Uterus (tissue), 4 donors: ENCODE data around the gene PFKFB3. TPM values are rescaled to one million over a fixed set of nuclear protein-coding genes. Genes with fewer than 3 reads are reported as not detected.
"Not testable (repeated sequence)": the region's sequence is repeated elsewhere in the genome, so short reads cannot be mapped to it uniquely, and the experiment has no call there.

Experiments used
- DNase-seq, 2 donors: peaks; one replicate each; pipeline ENCODE4 v3.0.0-alpha.2; 2019 to 2020
- H3K27ac ChIP-seq, 2 donors: fragments of 200-600 bp; sonication (generic); 1 replicate in 1 of 2; 2 replicates in 1 of 2; pipeline ENCODE4 v1.5.1; 2016 to 2018
- H3K27me3 ChIP-seq, 2 donors: fragments of 200-600 bp; sonication (generic); one replicate each; pipeline ENCODE4 v1.5.1; 2018 to 2019; ENCODE audit warnings: control low read depth in 1 of 2
- H3K36me3 ChIP-seq, 2 donors: fragments of 200-600 bp; sonication (generic); one replicate each; pipeline ENCODE4 v1.5.1; 2019; ENCODE audit warnings: control low read depth in 1 of 2
- H3K4me1 ChIP-seq, 2 donors: fragments of 200-600 bp; sonication (generic); one replicate each; pipeline ENCODE4 v1.5.1; 2018 to 2019; ENCODE audit warnings: control low read depth in 1 of 2
- H3K4me3 ChIP-seq, 2 donors: fragments of 200-600 bp; sonication (generic); 1 replicate in 1 of 2; 2 replicates in 1 of 2; pipeline ENCODE4 v1.5.1; 2018 to 2019; ENCODE audit warnings: mild to moderate bottlenecking in 1 of 2
- H3K9me3 ChIP-seq, 2 donors: fragments of 200-600 bp; sonication (generic); one replicate each; pipeline ENCODE4 v1.5.1; 2019; ENCODE audit warnings: control low read depth in 1 of 2
- POLR2A ChIP-seq, 2 donors: fragments of 450-650 bp; IDR thresholded peaks; one replicate each; pipeline ENCODE4 v1.6.1; 2016; ENCODE audit warnings: antibody characterized with exemption in 2 of 2, mild to moderate bottlenecking in 1 of 2, moderate library complexity in 1 of 2
- intact Hi-C: fragments of 100-400 bp; cut with DNase I; formaldehyde crosslinking; loops from one replicate; pipeline ENCODE4 v1.15.1; 2023; ENCODE audit warnings: low total_unique reads
- total RNA-seq, 4 donors: library from RNA; depleted of rRNA in 3 of 4; stranded (reverse); fragments of >200 nt in 3 of 4; gene quantifications; one replicate each; pipeline versions ENCODE4 v1.1.0 to v1.2.4, GENCODE V29; 2014 to 2023
- TF ChIP-seq, protein P1 (sequence below), 4 experiments: fragments of 200-600 bp in 2 of 4; fragments of 450-650 bp in 2 of 4; sonication (generic) in 2 of 4; IDR thresholded peaks; one replicate each; pipeline ENCODE4 v1.5.1; 2016 to 2019; ENCODE audit warnings: antibody characterized with exemption in 4 of 4, mild to moderate bottlenecking in 2 of 4, moderate library complexity in 1 of 4
- donor health status: DM: yes; HTN: yes; CAD: no.

PFKFB3 gene
- total RNA-seq, 4 donors from 2014 or later: 7.4 to 54.5 (median 14.7) TPM

DNA sequence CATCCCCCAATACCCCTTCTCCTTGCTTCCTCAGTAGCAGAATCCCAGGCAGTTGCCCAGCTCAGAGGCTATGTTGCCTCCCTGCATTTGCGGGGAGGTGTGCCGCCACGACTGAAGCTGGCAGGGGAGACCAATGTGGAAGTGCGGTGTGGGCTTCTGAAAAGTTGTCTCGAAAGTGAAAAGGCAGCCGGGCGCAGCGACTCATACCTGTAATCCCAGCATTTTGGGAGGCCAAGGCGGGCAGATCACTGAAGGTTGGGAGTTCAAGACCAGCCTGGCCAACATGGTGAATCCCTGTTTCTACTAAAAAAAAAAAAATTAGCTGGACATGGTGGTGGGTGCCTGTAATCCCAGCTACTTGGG lies 15.9 kb upstream of the PFKFB3 start:
- no peak for DNase-seq
- Histone ChIP-seq H3K9me3 (no peaks in the 10 kb centered on the region), H3K36me3 (no peaks in the 10 kb centered on the region), H3K4me3 (no peak overlapping the region), H3K4me1 (peaks cover 0 to 6% of the 10 kb centered on the region in 2 donors), H3K27me3 (no peaks in the 10 kb centered on the region), H3K27ac (no peak overlapping the region)
- no peak for TF ChIP-seq POLR2A (IDR thresholded peaks at IDR 0.05)
- TF ChIP-seq, protein P1, sequence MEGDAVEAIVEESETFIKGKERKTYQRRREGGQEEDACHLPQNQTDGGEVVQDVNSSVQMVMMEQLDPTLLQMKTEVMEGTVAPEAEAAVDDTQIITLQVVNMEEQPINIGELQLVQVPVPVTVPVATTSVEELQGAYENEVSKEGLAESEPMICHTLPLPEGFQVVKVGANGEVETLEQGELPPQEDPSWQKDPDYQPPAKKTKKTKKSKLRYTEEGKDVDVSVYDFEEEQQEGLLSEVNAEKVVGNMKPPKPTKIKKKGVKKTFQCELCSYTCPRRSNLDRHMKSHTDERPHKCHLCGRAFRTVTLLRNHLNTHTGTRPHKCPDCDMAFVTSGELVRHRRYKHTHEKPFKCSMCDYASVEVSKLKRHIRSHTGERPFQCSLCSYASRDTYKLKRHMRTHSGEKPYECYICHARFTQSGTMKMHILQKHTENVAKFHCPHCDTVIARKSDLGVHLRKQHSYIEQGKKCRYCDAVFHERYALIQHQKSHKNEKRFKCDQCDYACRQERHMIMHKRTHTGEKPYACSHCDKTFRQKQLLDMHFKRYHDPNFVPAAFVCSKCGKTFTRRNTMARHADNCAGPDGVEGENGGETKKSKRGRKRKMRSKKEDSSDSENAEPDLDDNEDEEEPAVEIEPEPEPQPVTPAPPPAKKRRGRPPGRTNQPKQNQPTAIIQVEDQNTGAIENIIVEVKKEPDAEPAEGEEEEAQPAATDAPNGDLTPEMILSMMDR (IDR thresholded peaks at IDR 0.05): no peak
- intact Hi-C loops: no loop called here

DNA sequence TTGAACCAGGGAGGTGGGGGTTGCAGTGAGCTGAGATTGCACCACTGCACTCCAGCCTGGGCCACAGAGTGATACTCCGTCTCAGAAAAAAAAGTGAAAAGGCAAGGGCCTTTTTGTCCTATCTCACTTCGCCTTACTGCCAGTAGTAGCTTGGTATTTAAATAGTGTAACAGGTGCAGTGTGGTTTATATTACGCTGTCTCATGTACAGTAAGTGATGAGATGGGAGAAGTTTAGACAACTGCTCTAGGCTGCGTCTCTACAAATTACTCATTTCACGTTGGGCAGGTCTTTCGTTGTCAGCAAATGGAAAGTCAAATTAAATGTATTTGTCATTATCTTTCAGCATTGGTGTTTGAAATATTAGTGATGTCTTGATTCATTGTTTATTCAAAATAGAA lies 15.5 kb upstream of the PFKFB3 start:
- TF ChIP-seq, protein P1 (IDR thresholded peaks at IDR 0.05): no peak
- intact Hi-C loops: no loop called here

GRCh38 chr10:6190033-6190432 lies 12.7 kb upstream of the PFKFB3 start:
- H3K4me1 ChIP-seq, H3K36me3 ChIP-seq, H3K27me3 ChIP-seq, H3K9me3 ChIP-seq, DNase-seq, H3K27ac ChIP-seq, H3K4me3 ChIP-seq, intact Hi-C loops: not testable (repeated sequence)

More for the DNA sequence above, 15.5 kb upstream of the PFKFB3 start:
- H3K36me3 ChIP-seq: no peaks in the 10 kb centered on the region
- no peaks in the 10 kb centered on the region for H3K9me3 ChIP-seq
- H3K27me3 ChIP-seq: no peaks in the 10 kb centered on the region
- H3K4me1 ChIP-seq: peaks cover 0 to 4% of the 10 kb centered on the region in 2 donors
- H3K4me3 ChIP-seq: no peak overlapping the region
- DNase-seq: no peak
- H3K27ac ChIP-seq: no peak overlapping the region

DNA sequence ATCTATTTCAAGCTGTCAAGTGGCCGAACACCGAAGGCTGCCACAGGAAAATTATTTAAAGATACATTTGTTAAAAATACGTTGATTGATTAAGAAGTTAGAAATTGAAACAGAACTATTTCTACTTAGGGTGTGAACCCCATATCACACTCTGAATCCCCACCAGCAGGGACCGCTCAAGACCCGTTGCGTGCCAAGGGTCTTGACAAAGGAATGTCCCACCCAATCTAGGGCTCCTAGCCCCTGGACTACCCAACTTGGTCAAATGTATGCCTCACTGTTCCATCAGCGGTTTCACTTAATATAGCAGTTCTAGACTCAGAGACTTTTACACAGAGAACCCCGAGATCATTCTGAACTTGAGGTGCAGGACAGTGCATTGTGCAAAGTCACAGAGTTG lies 11.6 kb upstream of the PFKFB3 start:
- Histone ChIP-seq H3K4me3 (no peak overlapping the region), H3K27ac (peak overlapping the region; percentile 58 to 75), H3K27me3 (no peaks in the 10 kb centered on the region), H3K4me1 (peaks cover 0 to 4% of the 10 kb centered on the region in 2 donors), H3K9me3 (no peaks in the 10 kb centered on the region), H3K36me3 (no peaks in the 10 kb centered on the region)
- DNase-seq: no peak
- intact Hi-C loops: no loop called here
- no peak for TF ChIP-seq POLR2A (IDR thresholded peaks at IDR 0.05)
- TF ChIP-seq, protein P1 (IDR thresholded peaks at IDR 0.05): no peak

DNA sequence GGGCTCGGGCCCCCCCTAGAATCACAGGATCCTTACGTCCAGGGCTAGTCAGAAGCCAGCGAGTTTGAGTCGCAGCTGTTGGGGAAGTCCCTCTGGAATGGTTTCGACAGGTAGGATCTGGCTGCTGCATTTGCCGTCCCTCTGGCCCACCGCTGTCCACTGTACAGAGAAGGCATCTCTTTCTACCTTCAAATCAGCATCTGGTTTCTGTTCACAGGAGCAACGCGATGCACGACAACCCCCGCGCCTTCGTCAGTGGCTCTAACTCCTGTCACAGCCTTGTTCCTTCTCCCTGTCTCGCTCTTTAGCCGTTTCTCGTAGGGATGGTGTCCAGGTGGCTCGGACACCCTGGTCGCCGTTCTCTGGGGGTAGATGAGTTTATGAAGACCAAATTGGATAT lies 11.2 kb upstream of the PFKFB3 start:
- Histone ChIP-seq H3K27ac (peak overlapping the region; percentile 58 to 75), H3K36me3 (no peaks in the 10 kb centered on the region), H3K4me1 (peaks cover 0 to 4% of the 10 kb centered on the region in 2 donors), H3K4me3 (no peak overlapping the region), H3K27me3 (no peaks in the 10 kb centered on the region), H3K9me3 (no peaks in the 10 kb centered on the region)
- no peak for DNase-seq
- no peak for TF ChIP-seq POLR2A (IDR thresholded peaks at IDR 0.05)
- TF ChIP-seq, protein P1 (IDR thresholded peaks at IDR 0.05): no peak
- intact Hi-C loops: no loop called here

- H3K27me3 ChIP-seq, DNase-seq, H3K9me3 ChIP-seq, intact Hi-C loops, H3K36me3 ChIP-seq, H3K4me1 ChIP-seq, H3K4me3 ChIP-seq: not testable (repeated sequence)
- peak overlapping the region in 1 of 2 donors; percentile 75 for H3K27ac ChIP-seq
These were observed 9.4 kb upstream of the PFKFB3 start for GRCh38 chr10:6193342-6193741.
